HepG2 (cell line): ENCODE measurements around the gene DND1. TPM values are rescaled to one million over a fixed set of nuclear protein-coding genes. Genes with fewer than 3 reads are reported as not detected.

Experiments used
- ATF6 ChIP-seq: sonication (generic); formaldehyde crosslinking; conservative IDR thresholded peaks from 2 replicates; pipeline ENCODE4 v1.4.0; 2020; ENCODE audit warnings: missing genetic modification reagents
- CERS6 ChIP-seq: sonication (generic); formaldehyde crosslinking; IDR thresholded peaks from 2 replicates; pipeline ENCODE4 v1.5.0; 2020; ENCODE audit warnings: missing genetic modification reagents
- ELK4 ChIP-seq: sonication (generic); formaldehyde crosslinking; IDR thresholded peaks from 2 replicates; pipeline ENCODE4 v1.9.0; 2021; ENCODE audit warnings: missing genetic modification reagents, borderline replicate concordance
- EP300 ChIP-seq, 3 experiments: sonication (generic) in 1 of 3; formaldehyde crosslinking in 1 of 3; IDR thresholded peaks; 2 replicates each; pipeline versions ENCODE4 v1.5.1 to v1.6.1; 2011 to 2020; ENCODE audit warnings: low read depth in 2 of 3, low read length in 2 of 3, borderline replicate concordance in 1 of 3, improper control_type of control experiment in 1 of 3, mild to moderate bottlenecking in 1 of 3, missing genetic modification reagents in 1 of 3, moderate library complexity in 1 of 3
- FOXP4 ChIP-seq: sonication (generic); formaldehyde crosslinking; IDR thresholded peaks from 2 replicates; pipeline ENCODE4 v1.4.0; 2020; ENCODE audit warnings: missing genetic modification reagents
- HOXA3 ChIP-seq: sonication (generic); formaldehyde crosslinking; IDR thresholded peaks from 2 replicates; pipeline ENCODE4 v1.5.0; 2020; ENCODE audit warnings: missing genetic modification reagents
- KAT7 ChIP-seq: IDR thresholded peaks from 2 replicates; pipeline ENCODE4 v1.6.1; 2018; ENCODE audit warnings: borderline replicate concordance, missing compliant biosample characterization
- KDM3A ChIP-seq: IDR thresholded peaks from 2 replicates; pipeline ENCODE4 v1.6.1; 2018; ENCODE audit warnings: low read depth, missing compliant biosample characterization
- KMT2A ChIP-seq: sonication (generic); formaldehyde crosslinking; IDR thresholded peaks from 2 replicates; pipeline ENCODE4 v1.4.0; 2020; ENCODE audit warnings: missing genetic modification reagents
- PHF5A ChIP-seq: IDR thresholded peaks from one replicate; pipeline ENCODE4 v1.6.1; 2018; ENCODE audit warnings: low read depth, missing genetic modification reagents; ENCODE audit not compliant: unreplicated experiment
- RFXAP ChIP-seq: sonication (generic); formaldehyde crosslinking; IDR thresholded peaks from 2 replicates; pipeline ENCODE4 v1.4.0; 2020; ENCODE audit warnings: missing genetic modification reagents, borderline replicate concordance
- SMC3 ChIP-seq: IDR thresholded peaks from 2 replicates; pipeline ENCODE4 v1.6.1; 2011; ENCODE audit warnings: low read length, improper control_type of control experiment
- SP4 ChIP-seq: sonication (generic); formaldehyde crosslinking; IDR thresholded peaks from 2 replicates; pipeline ENCODE4 v1.8.1; 2023; ENCODE audit warnings: mild to moderate bottlenecking, missing genetic modification reagents
- SP5 ChIP-seq: IDR thresholded peaks from 2 replicates; pipeline ENCODE4 v1.6.1; 2016; ENCODE audit warnings: low read depth, borderline replicate concordance
- SYNCRIP ChIP-seq: fragments of 200-400 bp; formaldehyde crosslinking; IDR thresholded peaks from 2 replicates; pipeline ENCODE4 v1.6.1; 2018; ENCODE audit warnings: mild to moderate bottlenecking, low read depth, low read length; ENCODE audit not compliant: insufficient read depth
- TOE1 ChIP-seq: sonication (generic); formaldehyde crosslinking; IDR thresholded peaks from 2 replicates; pipeline ENCODE4 v1.4.0; 2020; ENCODE audit warnings: mild to moderate bottlenecking, missing genetic modification reagents
- ZNF280D ChIP-seq: sonication (generic); formaldehyde crosslinking; IDR thresholded peaks from 2 replicates; pipeline ENCODE4 v1.5.1; 2020; ENCODE audit warnings: mild to moderate bottlenecking, missing genetic modification reagents
- ZNF44 ChIP-seq: sonication (generic); formaldehyde crosslinking; IDR thresholded peaks from 2 replicates; pipeline ENCODE4 v1.5.1; 2020; ENCODE audit warnings: mild to moderate bottlenecking, missing genetic modification reagents
- ZNF451 ChIP-seq: sonication (generic); formaldehyde crosslinking; IDR thresholded peaks from 2 replicates; pipeline ENCODE4 v1.5.0; 2020; ENCODE audit warnings: mild to moderate bottlenecking, missing genetic modification reagents
- ZNF644 ChIP-seq: IDR thresholded peaks from 2 replicates; pipeline ENCODE4 v1.6.1; 2016; ENCODE audit warnings: low read depth
- polyA plus RNA-seq, 8 experiments: library from polyadenylated mRNA; depleted of rRNA in 3 of 8; stranded (reverse) in 7 of 8; unstranded in 1 of 8; fragments of >200 nt; fragmentation: Illumina TruSeq in 4 of 8; extraction: Trizol in 4 of 8; gene quantifications; 2 replicates each; pipeline versions ENCODE4 v1.2.1 to v1.2.3, GENCODE V29; 2011 to 2016; ENCODE audit warnings: low read depth in 4 of 8, missing spikeins in 1 of 8, mixed read lengths in 1 of 8; ENCODE audit not compliant: insufficient read depth in 1 of 8
- total RNA-seq, 5 experiments: library from RNA; depleted of rRNA; stranded (reverse); fragments of >200 nt; fragmentation: Illumina TruSeq; extraction: Trizol; gene quantifications; 2 replicates each; pipeline ENCODE4 v1.2.3, GENCODE V29; 2016; ENCODE audit warnings: low read depth in 1 of 5

DND1 gene
- total and polyA plus RNA-seq, 2 of the 13 experiments (the other 11 are each of a cell fraction or from before 2014, with no cell fraction given): 0.48 to 0.55 TPM

GRCh38 chr5:140710899-140711552, 37.6 kb upstream of the DND1 start (continued):
- TF ChIP-seq CERS6 (CRISPR knock-in tag) (no peak), PHF5A (CRISPR knock-in tag) (peak; percentile 48), ATF6 (no peak), TOE1 (no peak; the same call in 1 of the 2 replicates), KAT7 (0 out of 2 replicates have a peak, but pooled peaks have one; percentile 25), RFXAP (0 out of 2 replicates have a peak, but pooled peaks have one; percentile 30), HOXA3 (peak; percentile 69; the same call in 1 of the 2 replicates), FOXP4 (CRISPR knock-in tag) (peak; percentile 70), SYNCRIP (no peak), ZNF451 (CRISPR knock-in tag) (no peak), ZNF644 (CRISPR knock-in tag) (peak; percentile 55; the same call in 1 of the 2 replicates), EP300 (IDR thresholded peaks at IDR 0.05; ENCODE audit: low read depth in 2 of 2, low read length in 2 of 2) (peak in 1 of 2 experiments; percentile 47; a peak in 1 of 4 replicates), EP300 (CRISPR knock-in tag; IDR thresholded peaks at IDR 0.05; ENCODE audit: borderline replicate concordance) (peak; percentile 82), KMT2A (CRISPR knock-in tag) (peak; percentile 49; the same call in 1 of the 2 replicates), ZNF280D (peak; percentile 35; the same call in 1 of the 2 replicates), ZNF44 (CRISPR knock-in tag) (no peak), SP4 (CRISPR knock-in tag) (no peak), SP5 (CRISPR knock-in tag) (peak; percentile 33; the same call in 1 of the 2 replicates), KDM3A (CRISPR knock-in tag) (peak; percentile 63; the same call in 1 of the 2 replicates), SMC3 (no peak), ELK4 (CRISPR knock-in tag) (no peak)
